H9 (cell line): ENCODE results near the gene ADH7. TPM values are rescaled to one million over a fixed set of nuclear protein-coding genes. Genes with fewer than 3 reads are reported as not detected.

Experiments used
- DNase-seq: peaks from one replicate; pipeline ENCODE4 v3.0.0-alpha.2; 2017
- H2AFZ ChIP-seq: one replicate; pipeline ENCODE4 v1.6.1; 2013; ENCODE audit warnings: mild to moderate bottlenecking, low read length, control low read depth, moderate library complexity
- H2AK5ac ChIP-seq: 2 replicates; pipeline ENCODE4 v1.6.1; 2013; ENCODE audit warnings: low read length, control low read depth, mixed read lengths; ENCODE audit not compliant: insufficient read length
- H2BK120ac ChIP-seq: one replicate; pipeline ENCODE4 v1.6.1; 2013; ENCODE audit warnings: low read depth, mild to moderate bottlenecking, low read length, control low read depth, inconsistent platforms; ENCODE audit not compliant: poor library complexity, severe bottlenecking
- H2BK12ac ChIP-seq: 2 replicates; pipeline ENCODE4 v1.6.1; 2013; ENCODE audit warnings: low read length, control low read depth, mixed read lengths, low read depth; ENCODE audit not compliant: insufficient read length
- H2BK15ac ChIP-seq: 2 replicates; pipeline ENCODE4 v1.6.1; 2013; ENCODE audit warnings: low read depth, low read length, control low read depth
- H2BK20ac ChIP-seq: one replicate; pipeline ENCODE4 v1.6.1; 2013; ENCODE audit warnings: low read depth, mild to moderate bottlenecking, low read length, control low read depth, inconsistent platforms; ENCODE audit not compliant: poor library complexity, severe bottlenecking
- H2BK5ac ChIP-seq: 2 replicates; pipeline ENCODE4 v1.6.1; 2013; ENCODE audit warnings: low read length, control low read depth, mixed read lengths; ENCODE audit not compliant: insufficient read length
- H3K14ac ChIP-seq: 2 replicates; pipeline ENCODE4 v1.6.1; 2013; ENCODE audit warnings: low read length, control low read depth; ENCODE audit not compliant: insufficient read depth
- H3K18ac ChIP-seq: 2 replicates; pipeline ENCODE4 v1.6.1; 2013; ENCODE audit warnings: low read depth, mild to moderate bottlenecking, mixed read lengths, low read length, control low read depth; ENCODE audit not compliant: insufficient read length
- H3K23ac ChIP-seq: 2 replicates; pipeline ENCODE4 v1.6.1; 2013; ENCODE audit warnings: low read length, control low read depth, mixed read lengths, low read depth; ENCODE audit not compliant: insufficient read length
- H3K23me2 ChIP-seq: 2 replicates; pipeline ENCODE4 v1.6.1; 2013; ENCODE audit warnings: low read depth, mild to moderate bottlenecking, mixed read lengths, low read length, control low read depth; ENCODE audit not compliant: insufficient read length, poor library complexity, severe bottlenecking
- H3K27ac ChIP-seq: 2 replicates; pipeline ENCODE4 v1.5.1; 2013; ENCODE audit warnings: low read length, control low read depth, mixed read lengths, low read depth; ENCODE audit not compliant: insufficient read length
- H3K27me3 ChIP-seq: 2 replicates; pipeline ENCODE4 v1.6.1; 2013; ENCODE audit warnings: low read length, control low read depth, inconsistent platforms; ENCODE audit not compliant: insufficient read depth
- H3K4ac ChIP-seq: 2 replicates; pipeline ENCODE4 v1.6.1; 2013; ENCODE audit warnings: low read depth, mild to moderate bottlenecking, control low read depth, inconsistent platforms, low read length, moderate library complexity
- H3K4me1 ChIP-seq: 2 replicates; pipeline ENCODE4 v1.6.1; 2013; ENCODE audit warnings: low read length, control low read depth, inconsistent platforms; ENCODE audit not compliant: insufficient read depth
- H3K4me2 ChIP-seq: 2 replicates; pipeline ENCODE4 v1.6.1; 2013; ENCODE audit warnings: low read length, control low read depth, mixed read lengths; ENCODE audit not compliant: insufficient read length, insufficient read depth
- H3K56ac ChIP-seq: 2 replicates; pipeline ENCODE4 v1.6.1; 2013; ENCODE audit warnings: low read depth, mild to moderate bottlenecking, mixed read lengths, low read length, control low read depth; ENCODE audit not compliant: insufficient read length
- H3K79me1 ChIP-seq: 2 replicates; pipeline ENCODE4 v1.6.1; 2013; ENCODE audit warnings: low read depth, mild to moderate bottlenecking, moderate library complexity, low read length, control low read depth, inconsistent platforms; ENCODE audit not compliant: insufficient read depth, poor library complexity, severe bottlenecking
- H3K79me2 ChIP-seq: 2 replicates; pipeline ENCODE4 v1.6.1; 2013; ENCODE audit warnings: low read length, control low read depth, inconsistent platforms; ENCODE audit not compliant: insufficient read depth
- H3K9ac ChIP-seq: 2 replicates; pipeline ENCODE4 v1.6.1; 2013; ENCODE audit warnings: low read length, control low read depth, mixed read lengths; ENCODE audit not compliant: insufficient read length; ENCODE audit errors: extremely low read depth
- H3K9me3 ChIP-seq: one replicate; pipeline ENCODE4 v1.6.1; 2013; ENCODE audit warnings: low read depth, low read length, inconsistent platforms; ENCODE audit not compliant: control insufficient read depth
- H3T11ph ChIP-seq: one replicate; pipeline ENCODE4 v1.6.1; 2013; ENCODE audit warnings: mild to moderate bottlenecking, low read length, control low read depth, inconsistent platforms
- H4K20me1 ChIP-seq: one replicate; pipeline ENCODE4 v1.6.1; 2013; ENCODE audit not compliant: control insufficient read depth, insufficient read length, insufficient read depth
- H4K5ac ChIP-seq: 2 replicates; pipeline ENCODE4 v1.6.1; 2013; ENCODE audit warnings: low read depth, mild to moderate bottlenecking, mixed read lengths, low read length, control low read depth; ENCODE audit not compliant: insufficient read length
- H4K8ac ChIP-seq: replicated peaks from 2 replicates; pipeline ENCODE4 v1.6.1; 2013; ENCODE audit warnings: low read length, control low read depth, mixed read lengths, low read depth; ENCODE audit not compliant: insufficient read length
- H4K91ac ChIP-seq: 2 replicates; pipeline ENCODE4 v1.6.1; 2013; ENCODE audit warnings: low read depth, mild to moderate bottlenecking, moderate library complexity, mixed read lengths, low read length, control low read depth; ENCODE audit not compliant: insufficient read length
- H3K27ac Mint-ChIP-seq, 3 experiments: 2 replicates in 2 of 3; 3 replicates in 1 of 3; pipeline ENCODE4 v1.8.0; 2020 to 2021; ENCODE audit warnings: mixed read lengths in 3 of 3, mild to moderate bottlenecking in 1 of 3, moderate library complexity in 1 of 3
- H3K27me3 Mint-ChIP-seq: 2 replicates; pipeline ENCODE4 v1.8.0; 2021; ENCODE audit warnings: low read depth, mild to moderate bottlenecking, moderate library complexity, mixed read lengths
- H3K36me3 Mint-ChIP-seq, 3 experiments: 2 replicates in 2 of 3; 3 replicates in 1 of 3; pipeline ENCODE4 v1.8.0; 2020 to 2021; ENCODE audit warnings: low read depth in 3 of 3, mixed read lengths in 3 of 3; ENCODE audit not compliant: insufficient read depth in 1 of 3
- H3K4me1 Mint-ChIP-seq, 2 experiments: 2 replicates each; pipeline ENCODE4 v1.8.0; 2020; ENCODE audit warnings: mixed read lengths in 2 of 2
- H3K4me3 Mint-ChIP-seq, 2 experiments: 2 replicates in 1 of 2; 3 replicates in 1 of 2; pipeline ENCODE4 v1.8.0; 2020 to 2021; ENCODE audit warnings: mild to moderate bottlenecking in 2 of 2, mixed read lengths in 2 of 2, moderate library complexity in 1 of 2
- H3K9me3 Mint-ChIP-seq, 2 experiments: 2 replicates in 1 of 2; 3 replicates in 1 of 2; pipeline ENCODE4 v1.8.0; 2020; ENCODE audit warnings: mild to moderate bottlenecking in 2 of 2, mixed read lengths in 2 of 2, moderate library complexity in 1 of 2
- CTCF ChIP-seq: fragments of 200-600 bp; sonication (generic); conservative IDR thresholded peaks from 3 replicates; pipeline ENCODE4 v1.8.0; 2021; ENCODE audit warnings: antibody characterized with exemption, mild to moderate bottlenecking
- total RNA-seq: library from RNA; stranded (reverse); gene quantifications from 2 replicates; pipeline ENCODE4 v1.2.1, GENCODE V29; 2021

ADH7 gene
- total RNA-seq, 1 experiment from 2014 or later, result not detected

GRCh38 chr4:99389606-99390005 is 45.5 kb downstream of the ADH7 start:
- H2BK12ac ChIP-seq, result no peak overlapping the region
- no peak overlapping the region for H3K4me2 ChIP-seq
- no peaks in the 10 kb centered on the region for H3K23me2 ChIP-seq
- no peak overlapping the region for H4K91ac ChIP-seq
- H2BK5ac ChIP-seq, result no peak overlapping the region
- Mint-ChIP-seq H3K4me1 (no peaks in the 10 kb centered on the region), H3K27ac (no peak overlapping the region), H3K36me3 (no peaks in the 10 kb centered on the region; a peak in 2 of 7 replicates), H3K27me3 (no peaks in the 10 kb centered on the region), H3K4me3 (no peak overlapping the region), H3K9me3 (peaks cover 4 to 20% of the 10 kb centered on the region in 2 experiments; a peak in 4 of 5 replicates)
- H3K14ac ChIP-seq, result no peak overlapping the region
- TF ChIP-seq CTCF, result no peak
- no peaks in the 10 kb centered on the region for H3K79me2 ChIP-seq
- no peak overlapping the region for H2AFZ ChIP-seq
- no peak overlapping the region for H2BK120ac ChIP-seq
- H3K27me3 ChIP-seq, result no peaks in the 10 kb centered on the region
- H3K79me1 ChIP-seq, result no peaks in the 10 kb centered on the region
- H2BK20ac ChIP-seq, result no peak overlapping the region
- H3K23ac ChIP-seq, result no peak overlapping the region
- H2AK5ac ChIP-seq, result no peak overlapping the region
- H4K20me1 ChIP-seq, result no peaks in the 10 kb centered on the region
- no peak overlapping the region for H3K18ac ChIP-seq
- H4K8ac ChIP-seq, result no peak overlapping the region
- H3K27ac ChIP-seq, result no peak overlapping the region
- no peaks in the 10 kb centered on the region for H3K4me1 ChIP-seq
- no peak overlapping the region for H3K56ac ChIP-seq
- no peak for DNase-seq
- no peak overlapping the region for H3T11ph ChIP-seq
- H3K9ac ChIP-seq, result no peak overlapping the region
- no peak overlapping the region for H3K4ac ChIP-seq
- no peak overlapping the region for H2BK15ac ChIP-seq
- H4K5ac ChIP-seq, result no peak overlapping the region
- H3K9me3 ChIP-seq, result peaks cover 8% of the 10 kb centered on the region
